DMS79 treated with DMSO at 0.1 percent for 48 hours (cell line): ENCODE results near the gene PRPF18.

Experiments used
- DNase-seq: peaks from one replicate; lab custom pipeline; 2025; lab: John Stamatoyannopoulos, UW

The PRPF18 gene

DNA sequence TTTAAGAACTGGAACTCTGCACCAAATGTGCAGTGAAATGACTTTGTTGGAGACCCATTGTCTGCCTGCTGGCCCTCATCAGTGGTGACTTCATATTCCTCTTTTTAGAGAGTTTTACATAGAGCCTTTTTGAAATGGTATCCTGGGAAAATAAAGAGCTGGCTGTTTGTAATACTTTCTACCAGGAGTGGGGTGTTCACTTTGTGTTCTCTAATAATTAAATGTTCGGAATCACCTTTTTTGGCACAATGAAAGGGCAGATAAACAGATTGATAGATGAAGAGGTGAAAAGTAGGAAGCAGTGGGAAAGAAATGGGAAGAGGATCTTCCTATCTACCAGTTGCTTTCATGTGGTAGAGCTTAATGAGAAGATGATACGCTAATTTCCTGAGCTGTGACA, 55.5 kb downstream of the PRPF18 start:
- DNase-seq: no peak

DNA sequence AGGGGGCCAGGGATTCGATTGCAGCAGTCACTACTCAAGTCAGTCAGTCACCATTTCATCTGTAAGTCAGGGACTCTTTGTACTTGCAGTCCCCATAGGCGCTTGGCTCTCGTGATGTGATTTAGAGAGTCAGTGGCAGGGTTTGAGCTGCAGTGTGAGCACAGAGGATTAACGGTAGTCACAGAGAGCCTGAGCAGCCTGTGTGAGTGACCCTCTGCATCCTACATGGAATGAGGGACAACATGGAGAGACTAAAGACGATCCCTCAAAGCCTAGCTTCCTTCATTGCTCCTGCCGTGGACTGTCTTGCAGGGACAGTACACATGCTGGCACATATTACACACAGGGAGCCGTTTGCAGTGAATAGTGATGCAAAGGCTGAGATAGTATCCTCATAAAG, 56.3 kb downstream of the PRPF18 start:
- DNase-seq: no peak

DNA sequence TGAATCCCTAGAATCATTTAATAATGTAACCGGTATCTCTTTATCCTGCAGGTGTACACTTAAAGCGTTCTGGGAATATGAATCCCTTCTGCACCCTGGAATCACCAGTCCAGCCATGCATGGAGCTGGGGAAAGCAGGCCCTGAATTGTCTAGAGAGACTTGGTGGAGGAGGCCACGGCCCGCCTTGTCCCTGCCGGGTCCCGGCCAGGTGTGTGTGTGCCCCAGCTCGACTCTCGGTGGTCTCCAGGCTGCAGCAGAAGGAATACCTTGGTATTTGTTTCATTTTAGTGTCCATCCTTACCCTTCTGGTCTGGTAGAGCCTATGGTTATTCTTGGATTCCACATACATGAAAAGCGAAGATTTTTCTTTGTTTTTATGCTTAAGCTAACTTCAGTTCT, 58.1 kb downstream of the PRPF18 start:
- DNase-seq: no peak

DNA sequence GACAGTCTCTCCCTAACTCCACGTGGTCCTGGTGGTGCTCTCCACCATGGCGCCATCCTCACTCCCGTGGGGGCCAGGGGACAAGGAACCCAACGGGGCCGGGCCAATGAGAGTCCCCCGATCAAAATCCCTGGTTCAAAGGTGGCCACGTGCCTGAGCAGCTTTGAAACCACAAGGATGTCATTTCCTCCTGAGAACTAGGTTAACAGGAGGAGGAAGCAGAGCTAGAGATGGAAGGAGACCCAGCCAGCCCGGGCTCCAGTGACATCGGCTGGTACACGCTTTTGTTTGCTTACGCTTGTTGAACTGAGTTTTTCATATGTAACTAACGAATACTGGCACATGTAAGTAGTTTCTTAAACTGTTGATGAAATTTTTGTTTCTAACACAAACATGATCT, 61.7 kb downstream of the PRPF18 start:
- no peak for DNase-seq

DNA sequence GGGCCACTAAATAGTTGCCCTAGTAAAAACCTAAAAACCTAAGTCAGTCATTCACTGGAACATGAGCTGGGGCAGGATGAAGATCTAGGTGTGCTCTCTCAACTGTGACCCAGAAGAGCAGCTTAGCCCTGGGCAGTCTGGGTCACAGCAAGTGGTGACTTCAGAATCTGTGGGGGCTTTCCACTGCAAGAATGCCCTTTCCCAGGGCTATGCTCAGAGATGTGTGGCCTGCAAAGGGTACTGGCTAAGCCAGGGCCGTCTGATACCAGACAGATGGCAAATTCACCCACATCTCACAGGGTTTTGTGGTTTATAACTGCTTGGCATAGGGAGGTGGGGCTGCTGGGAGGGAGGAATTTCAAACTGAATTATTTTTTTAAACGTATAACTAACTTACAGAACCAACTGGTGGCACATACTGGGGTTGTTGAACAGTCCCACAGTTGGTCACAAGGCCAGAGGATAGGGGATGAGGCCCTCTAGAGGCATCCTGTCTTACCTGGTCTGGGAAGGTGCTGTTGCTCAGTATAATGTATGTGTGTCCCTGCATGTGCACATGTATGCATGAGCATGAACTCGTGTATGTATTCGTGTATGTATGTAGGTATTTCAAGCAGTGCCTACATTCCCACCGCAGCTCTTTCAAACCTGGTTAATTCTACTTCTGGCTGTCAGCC, 63.2 kb downstream of the PRPF18 start:
- DNase-seq: no peak

DNA sequence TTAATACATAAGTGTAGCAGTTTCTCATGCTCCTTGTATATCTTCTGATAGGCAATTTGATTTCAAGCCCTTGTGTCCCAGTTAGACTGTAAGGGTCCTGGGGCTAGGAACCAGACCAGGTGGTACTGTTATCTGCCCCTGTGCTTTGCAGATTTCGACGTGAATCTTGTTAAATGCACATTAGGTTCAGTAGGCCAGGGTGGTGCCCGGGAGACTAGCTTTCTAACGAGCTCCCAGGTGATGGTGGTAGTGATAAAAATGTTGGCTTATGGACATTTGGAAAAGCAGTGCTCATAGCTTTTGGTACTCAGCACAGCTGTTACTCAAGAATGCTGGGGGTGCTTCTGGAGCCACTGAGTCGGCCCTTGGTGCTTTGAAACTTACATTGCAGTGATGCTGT, 64.2 kb downstream of the PRPF18 start:
- no peak for DNase-seq

DNA sequence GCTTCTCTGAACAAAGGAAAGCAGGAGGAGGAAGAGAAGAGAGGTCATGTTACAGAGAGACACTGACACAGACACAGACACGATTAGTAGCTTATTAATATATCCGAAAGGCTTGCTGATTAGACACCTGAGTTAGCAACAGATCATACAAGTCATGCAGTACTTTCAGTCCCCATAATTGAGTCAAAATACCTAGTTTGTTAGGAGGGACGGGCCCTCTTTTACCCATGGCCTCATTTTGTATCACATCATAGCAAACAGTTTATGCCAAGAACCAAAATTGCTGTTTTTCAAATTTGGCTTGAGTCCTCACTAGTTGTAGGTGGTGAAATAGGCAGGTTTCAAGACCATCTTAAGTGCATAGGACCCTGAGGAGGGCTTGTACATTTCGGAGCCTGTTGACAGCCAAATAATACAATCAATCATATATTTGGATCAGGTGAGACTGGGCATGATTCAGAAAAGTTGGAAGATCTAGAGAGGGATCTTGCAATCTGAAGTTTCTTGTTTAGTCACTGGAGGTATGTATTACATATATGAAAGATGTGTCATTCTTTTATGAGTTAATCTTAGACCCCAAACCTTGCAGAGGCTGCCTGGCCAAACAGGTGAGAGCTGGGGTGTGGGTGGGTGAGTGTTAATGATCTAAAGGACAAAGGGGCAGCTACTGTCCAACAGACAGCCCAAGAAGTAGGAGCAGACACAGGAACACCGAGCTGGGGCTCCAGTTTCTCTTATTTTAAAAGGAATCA, 65.4 kb downstream of the PRPF18 start:
- DNase-seq: no peak

DNA sequence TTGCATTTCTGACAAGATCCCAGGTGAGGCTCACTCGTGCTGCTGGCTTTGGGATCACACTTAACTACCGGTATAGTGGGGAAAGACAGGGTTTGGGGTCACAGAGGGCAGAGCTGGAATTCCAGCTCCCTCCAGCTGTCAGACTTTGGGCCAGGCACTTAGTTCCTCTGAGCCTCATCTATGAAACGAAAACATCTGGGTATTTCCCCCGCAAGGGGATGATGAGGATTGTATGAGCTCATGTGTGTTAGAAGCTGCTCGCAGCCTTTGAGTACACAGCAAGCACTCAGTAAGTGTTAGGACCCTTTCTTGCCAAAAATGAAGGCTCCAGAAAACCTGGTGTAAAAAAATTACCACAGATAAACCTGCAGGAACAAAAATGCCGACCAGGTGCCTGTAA, 66.1 kb downstream of the PRPF18 start:
- no peak for DNase-seq

DNA sequence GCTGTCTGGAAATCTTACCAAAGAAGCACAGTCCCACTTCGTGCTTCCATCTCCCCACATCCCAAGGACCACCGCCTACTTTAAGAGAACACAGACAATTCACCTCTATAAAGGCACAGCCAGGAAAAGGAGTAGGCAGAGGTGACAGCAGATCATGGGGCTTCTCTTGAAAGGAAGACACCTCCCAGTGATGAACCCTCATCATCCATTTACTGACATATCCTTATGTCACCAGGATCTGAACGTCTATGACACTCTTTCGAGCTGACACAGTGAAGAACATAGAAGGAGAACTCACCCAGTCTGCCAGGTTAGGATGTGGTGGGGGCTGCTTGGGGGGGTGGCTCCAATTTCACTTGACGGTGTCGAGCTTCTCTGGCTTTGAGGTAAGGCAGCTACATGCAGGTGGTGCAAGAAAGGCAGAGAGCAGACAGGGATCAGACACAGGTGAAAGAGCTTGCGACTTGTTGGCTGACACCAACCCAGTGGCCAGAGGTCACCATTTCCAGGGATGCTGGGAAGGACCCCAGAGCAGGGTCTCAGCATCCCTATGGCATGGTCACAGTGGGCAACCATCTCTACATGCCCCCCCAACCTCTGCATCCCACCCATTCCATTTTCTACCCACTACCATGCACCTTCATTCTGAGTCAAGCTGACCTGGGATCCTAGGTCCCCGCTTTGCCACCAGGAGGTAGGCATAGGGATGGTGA, 67.5 kb downstream of the PRPF18 start:
- no peak for DNase-seq

DNA sequence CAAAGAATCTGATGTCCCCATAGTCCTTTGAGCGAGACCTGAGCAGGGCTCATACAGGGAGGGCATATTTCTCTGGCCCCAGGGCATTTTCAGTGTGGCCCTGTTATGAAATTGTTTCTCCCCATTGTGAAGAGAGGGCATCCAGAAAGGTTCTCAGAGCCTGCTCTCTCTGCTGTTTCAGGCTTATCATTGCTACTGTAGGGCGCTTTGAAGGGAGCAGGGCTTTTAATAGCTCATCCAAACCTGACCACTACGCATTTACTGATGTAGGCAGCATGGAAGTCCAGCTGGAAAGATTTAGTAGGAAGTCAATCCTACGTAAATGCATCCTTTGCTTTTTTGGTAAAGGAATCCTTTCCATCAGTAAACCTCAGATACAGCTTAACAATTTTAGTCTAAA, 68.1 kb downstream of the PRPF18 start:
- no peak for DNase-seq

DNA sequence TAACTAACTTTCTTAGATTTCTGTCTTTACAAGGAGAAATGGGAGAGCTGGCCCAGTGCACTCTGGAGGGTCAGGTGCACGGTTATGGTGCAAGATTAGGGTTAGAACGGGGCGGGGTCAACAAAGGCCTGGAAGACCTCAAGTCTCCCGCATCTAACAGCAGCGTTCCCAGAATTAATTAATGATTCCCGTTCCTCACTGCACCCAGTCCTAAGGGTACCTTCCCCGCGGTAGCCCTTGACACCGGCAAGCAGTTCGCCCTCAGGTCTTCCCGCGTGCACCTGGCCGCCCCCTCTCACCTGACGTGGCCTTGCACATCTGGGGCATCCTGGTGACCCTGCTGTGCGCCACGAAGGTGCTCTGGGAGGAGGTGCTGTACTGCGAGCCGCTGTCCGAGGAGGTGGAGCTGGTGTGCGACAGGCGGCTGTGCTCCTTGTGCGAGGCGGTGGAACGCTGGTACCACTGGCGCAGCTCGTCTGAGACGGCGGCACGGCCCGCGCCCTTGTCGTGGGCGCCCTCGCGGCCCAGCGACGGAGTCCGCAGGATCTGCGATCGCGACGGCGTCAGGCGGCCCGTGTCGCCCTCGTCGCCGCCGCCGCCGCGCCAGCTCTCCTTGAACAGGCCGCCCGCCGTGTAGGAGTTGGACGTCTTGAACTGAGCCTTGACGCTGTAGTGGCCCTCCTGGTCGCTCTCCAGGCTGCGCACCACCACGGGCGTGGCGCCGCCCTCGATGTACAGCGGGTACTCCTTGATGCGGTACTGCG, 69.8 kb downstream of the PRPF18 start:
- no peak for DNase-seq

DNA sequence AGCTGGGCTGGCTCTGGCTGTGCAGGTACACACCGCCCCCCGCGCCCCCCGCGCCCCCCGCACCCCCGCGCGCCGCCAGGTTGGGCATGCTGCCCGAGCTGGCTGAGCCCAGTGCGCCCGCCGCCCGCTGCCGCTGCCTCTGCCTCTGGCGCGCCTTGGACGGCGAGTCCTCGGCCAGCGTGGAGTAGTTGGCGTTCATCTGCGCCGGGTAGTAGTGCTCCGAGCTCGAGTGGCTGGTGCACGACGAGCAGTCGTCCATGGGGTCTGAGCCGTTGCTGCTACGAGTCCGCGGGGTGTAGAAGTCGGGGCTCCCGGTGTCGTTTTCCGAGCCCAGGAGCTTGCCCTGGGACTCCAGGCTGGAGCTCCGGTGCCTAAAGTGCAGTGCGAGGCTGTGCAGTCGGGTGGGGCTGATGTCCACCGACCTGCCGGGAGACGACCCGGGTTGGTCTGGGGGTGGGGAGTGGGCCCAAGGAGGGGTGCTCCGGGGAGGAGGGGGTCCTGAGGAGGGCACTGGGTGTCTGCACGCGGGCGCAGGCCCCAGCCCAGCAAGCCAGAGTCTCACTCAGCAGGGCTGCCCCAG, 70.4 kb downstream of the PRPF18 start:
- DNase-seq: no peak

DNA sequence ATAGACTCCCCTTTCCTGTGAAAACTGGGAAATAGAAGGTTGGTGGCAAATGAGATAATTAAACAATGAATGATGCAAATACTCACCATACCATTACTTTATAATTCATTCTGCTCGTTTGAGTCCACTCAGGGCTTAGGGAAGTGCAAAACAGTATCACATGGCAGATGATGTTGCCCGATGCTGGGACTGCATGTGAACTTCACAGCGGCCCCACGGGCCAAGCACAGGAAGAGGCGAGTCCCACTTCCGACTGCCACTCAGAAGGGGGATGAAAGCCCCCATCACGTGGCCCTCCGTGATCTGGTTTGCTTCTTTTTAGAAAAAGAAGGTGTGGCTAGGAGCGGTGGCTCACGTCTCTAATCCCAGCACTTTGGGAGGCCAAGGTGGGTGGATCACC, 71.5 kb downstream of the PRPF18 start:
- DNase-seq: no peak

DNA sequence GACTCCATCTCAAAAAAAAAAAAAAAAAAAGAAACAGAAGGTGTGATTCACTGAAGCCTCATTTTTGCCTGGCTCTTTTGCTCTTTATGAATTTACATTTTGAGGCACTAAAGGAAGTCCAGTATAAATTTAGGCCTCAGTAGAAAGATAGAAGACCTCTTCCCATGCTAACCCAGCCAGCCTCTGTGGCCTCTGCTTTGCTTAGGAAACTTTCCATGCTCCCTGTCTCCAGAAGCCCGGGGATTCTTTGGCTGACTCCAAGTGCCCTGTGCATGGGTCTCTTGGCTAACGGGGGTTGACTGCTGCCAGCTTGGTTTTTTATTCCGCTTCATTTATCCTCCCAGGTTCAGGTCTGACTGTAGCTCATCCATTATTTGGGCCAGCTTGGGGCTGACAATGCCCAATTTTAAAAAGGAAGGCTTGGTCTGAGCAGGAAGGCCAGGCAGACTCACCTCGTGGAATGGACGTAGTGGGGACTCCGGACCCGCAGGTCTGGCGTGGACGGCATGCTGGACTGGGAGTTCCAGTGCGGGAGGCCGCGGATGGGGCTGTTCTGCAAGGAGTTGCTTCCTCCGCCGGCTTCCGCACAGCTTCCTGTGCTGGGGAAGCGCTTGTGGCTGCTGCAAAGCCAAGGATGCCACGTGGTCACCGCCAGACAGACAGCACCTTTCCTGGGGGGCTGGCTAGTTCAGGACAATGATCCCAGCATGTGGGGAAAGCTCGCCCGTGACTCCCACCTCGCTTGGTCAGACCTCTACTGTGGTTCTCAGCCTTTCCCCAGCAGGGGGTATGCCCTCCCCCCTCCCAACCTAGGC, 72.3 kb downstream of the PRPF18 start:
- no peak for DNase-seq

DNA sequence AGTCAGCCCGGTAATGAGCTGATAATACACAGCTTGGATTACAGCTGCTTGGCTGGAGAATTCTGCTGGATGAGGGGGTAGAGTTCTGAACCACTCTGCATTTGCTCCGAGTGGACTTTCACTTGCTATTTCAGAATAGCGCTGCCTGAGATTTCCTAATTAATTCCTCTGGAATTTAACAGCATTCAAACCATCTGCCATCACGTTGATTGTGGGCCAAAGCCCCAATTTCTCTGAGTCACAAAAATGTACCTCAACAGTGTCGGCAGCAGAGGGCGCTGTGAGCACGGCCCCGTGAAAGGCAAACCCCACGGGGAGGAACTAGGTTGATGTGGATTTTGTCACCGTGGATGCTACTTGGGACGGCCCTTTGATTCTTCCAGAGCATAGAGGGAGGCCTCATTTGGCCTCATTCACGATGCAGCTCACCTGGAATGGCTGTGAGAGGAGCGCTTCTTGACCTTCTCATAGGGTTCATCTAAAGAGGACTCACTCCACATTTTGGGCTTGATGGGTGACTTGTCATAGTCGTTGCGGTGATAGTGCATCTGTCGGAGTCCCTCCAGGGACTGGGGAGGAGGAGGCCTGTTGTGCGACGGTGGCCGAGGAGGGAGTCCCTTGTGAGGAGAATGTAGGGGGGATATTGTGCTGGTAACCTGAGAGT, 73.3 kb downstream of the PRPF18 start:
- DNase-seq: no peak

DNA sequence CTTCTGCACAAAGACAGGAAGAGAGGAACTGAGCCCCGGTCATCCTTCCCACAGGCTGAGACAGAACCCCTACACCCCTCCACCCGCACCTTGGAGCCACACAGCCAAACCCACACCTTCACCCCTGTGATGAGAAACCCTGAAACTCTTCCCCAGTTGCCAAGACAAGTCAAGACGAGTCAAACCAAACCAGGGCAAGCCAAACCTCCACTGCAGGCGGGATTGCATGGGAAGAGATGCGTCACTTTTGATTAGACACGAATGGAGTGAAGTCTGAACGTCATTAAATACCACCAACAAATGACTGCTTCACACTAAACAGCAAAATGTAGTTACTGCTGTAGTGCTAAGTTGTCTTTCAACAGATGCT, 73.8 kb downstream of the PRPF18 start:
- DNase-seq: no peak

DNA sequence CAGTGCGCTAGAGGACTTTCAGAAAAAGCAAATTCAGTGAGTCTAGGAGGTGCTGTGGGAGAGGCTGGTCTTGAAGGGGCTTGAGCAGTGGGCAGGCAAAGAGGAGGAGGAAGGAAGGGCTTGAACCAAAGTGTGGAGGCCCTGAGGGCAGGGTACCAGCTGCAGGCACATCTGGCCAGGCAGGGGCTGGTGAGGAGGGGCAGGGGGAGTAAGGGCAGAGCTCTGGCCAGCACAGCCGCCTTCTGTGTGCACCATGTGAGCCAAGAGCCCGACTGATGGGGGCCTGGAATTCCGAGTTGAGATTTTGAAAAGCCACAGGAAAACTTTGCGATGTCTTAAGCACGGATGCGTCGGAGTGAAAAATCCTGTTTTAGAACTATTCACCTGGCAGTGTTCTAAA, 74.5 kb downstream of the PRPF18 start:
- no peak for DNase-seq

DNA sequence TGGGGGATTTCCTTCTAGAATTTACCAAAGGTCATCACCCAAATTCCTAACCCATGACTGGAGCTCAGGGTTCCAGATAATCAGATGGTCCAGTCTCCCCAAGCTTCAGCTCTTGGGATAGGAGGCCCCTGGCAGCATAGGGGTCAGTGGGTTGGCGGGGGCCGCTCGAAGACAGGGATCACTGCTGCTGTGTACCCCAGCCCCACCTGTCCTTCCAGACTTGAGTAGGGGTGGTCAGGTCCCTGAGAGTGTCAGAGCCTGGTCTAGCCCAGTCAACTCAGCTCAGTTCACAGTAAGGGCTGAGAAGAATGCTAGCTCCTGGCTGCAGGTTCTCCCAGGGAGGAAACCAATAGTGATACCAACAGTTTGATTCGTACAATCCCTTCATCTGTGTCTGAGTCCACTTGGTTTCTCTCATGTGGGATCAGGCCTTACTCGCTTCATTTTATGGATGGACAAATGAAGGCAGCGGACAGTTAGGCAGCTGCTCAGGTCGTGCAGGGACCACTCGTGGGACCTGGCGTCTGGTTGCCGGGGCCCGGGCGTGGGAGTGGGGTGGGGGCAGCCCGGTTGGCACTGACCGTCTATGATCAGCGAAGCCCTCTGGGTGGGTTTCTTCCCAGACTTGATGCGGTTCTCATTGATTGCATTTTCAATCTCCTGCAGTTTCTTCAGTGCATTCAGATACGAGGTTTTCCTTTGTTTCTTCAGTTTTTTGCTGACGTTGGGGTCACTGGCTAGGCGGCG, 78.9 kb downstream of the PRPF18 start:
- no peak for DNase-seq

DNA sequence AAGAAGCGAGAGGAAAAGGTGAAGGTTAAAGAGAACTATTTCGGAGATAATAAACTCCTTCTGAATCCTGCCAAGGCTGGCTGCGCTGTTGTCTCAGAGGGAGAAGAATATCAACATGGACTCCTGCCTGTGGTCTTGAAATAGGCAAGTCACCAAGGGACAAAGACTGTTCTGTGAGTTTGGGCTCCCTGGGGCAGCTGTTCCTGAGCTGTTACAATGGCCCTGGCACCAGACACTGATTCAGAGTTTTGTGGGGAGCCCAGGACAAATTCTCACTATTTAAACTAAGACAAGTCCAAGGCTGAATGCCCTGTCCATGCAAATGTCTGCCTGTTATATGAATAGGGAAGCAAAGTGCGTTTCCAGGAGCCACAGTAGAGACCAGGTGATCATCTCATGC, 81.4 kb downstream of the PRPF18 start:
- DNase-seq: no peak
